Left colon (tissue), 2 donors: Measurements from ENCODE around the gene C6orf118. TPM values are rescaled to one million over a fixed set of nuclear protein-coding genes. Genes with fewer than 3 reads are reported as not detected.
A peak's percentile ranks its signal among the peaks of the same experiment; 100 is the strongest.

Source experiments
- ATAC-seq: fragments of 200-7000 bp; cut with Tn5 transposase; one replicate; pipeline ENCODE4 v1.9.1; 2020; ENCODE audit warnings: mild to moderate bottlenecking, moderate library complexity
- DNase-seq, 2 donors: peaks; one replicate each; pipeline ENCODE4 v3.0.0-alpha.2; 2020
- intact Hi-C, 2 donors: fragments of 100-400 bp; cut with DNase I in 1 of 2; cut with micrococcal nuclease in 1 of 2; formaldehyde crosslinking; loops; one replicate each; pipeline versions ENCODE4 v1.11.2 to v1.14.0; 2022; cut with DNase I, micrococcal nuclease
- long read RNA-seq: library from polyadenylated mRNA; unstranded; transcript quantifications from one replicate; pipeline ENCODE4 v2.0.0, GENCODE V29; 2021
- total RNA-seq, 2 donors: library from RNA; stranded (reverse); fragmentation: NEBNext Ultra II Directional; extraction: Animal tissue kit (Norgen Biotek cat#: 25700); gene quantifications; one replicate each; pipeline ENCODE4 v1.2.1, GENCODE V29; 2021
- donor health status: DM: no; HTN: no; CAD: no.
- donor health status: DM: yes; HTN: yes; CAD: no.

Gene C6orf118
- not detected for total RNA-seq
- long read RNA-seq: 0 reads

- DNase-seq (peak in 1 of 2 donors; percentile 16), ATAC-seq (no peak)
- intact Hi-C loops: no loop called here
Observed at GRCh38 chr6:165308926-165309731, at the start of gene C6orf118. TSS of gene C6orf118 (minus strand) at chr6:165309605. CDS start at chr6:165309586, 19 bp downstream.

DNA sequence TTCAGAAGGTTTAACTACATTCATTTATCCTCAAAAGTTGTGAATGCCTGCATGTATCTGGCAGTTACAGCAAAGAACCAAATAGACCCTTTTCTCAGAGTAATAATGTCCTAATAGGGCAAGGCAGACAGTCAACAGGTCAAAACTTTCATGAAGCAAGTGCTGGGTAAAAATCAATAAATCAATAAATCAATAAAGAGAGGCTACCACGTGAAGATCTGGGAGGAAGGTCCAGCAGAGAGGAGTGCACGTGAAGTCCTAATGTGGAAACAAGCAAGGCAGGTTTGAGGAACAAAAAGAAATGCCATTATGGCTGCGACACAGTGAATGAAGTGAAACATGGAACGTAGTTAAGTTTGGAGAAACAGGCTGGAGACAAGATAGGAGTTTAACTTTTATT lies 36.3 kb upstream of the C6orf118 start:
- no peak for DNase-seq
- intact Hi-C loops: no loop called here

GRCh38 chr6:165340532-165340931 lies 31.1 kb upstream of the C6orf118 start:
- intact Hi-C loops: no loop called here
- ATAC-seq: no peak

More for the DNA sequence above, 36.3 kb upstream of the C6orf118 start:
- ATAC-seq: no peak

DNA sequence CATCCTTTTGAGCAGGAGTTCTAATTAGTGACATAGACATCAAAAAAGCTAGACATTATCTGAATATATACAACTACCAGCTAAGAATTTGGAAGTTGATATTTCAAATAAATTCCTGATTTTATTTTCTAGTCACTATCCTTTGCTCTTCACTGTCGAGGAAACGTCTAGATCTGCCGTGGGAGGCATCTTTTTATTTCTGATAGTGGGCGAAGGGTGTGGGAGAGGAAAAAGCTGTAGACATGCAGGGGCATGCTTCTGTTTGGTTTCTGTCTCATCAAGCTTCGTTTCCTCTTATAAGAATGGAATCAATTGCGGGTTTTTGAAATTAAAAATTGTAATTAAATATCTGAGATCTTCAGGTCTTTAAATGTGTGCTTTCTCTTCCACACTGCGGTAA lies 16.2 kb upstream of the C6orf118 start:
- intact Hi-C loops: no loop called here
- ATAC-seq (no peak), DNase-seq (no peak)

More at GRCh38 chr6:165340532-165340931, 31.1 kb upstream of the C6orf118 start:
- DNase-seq: no peak

DNA sequence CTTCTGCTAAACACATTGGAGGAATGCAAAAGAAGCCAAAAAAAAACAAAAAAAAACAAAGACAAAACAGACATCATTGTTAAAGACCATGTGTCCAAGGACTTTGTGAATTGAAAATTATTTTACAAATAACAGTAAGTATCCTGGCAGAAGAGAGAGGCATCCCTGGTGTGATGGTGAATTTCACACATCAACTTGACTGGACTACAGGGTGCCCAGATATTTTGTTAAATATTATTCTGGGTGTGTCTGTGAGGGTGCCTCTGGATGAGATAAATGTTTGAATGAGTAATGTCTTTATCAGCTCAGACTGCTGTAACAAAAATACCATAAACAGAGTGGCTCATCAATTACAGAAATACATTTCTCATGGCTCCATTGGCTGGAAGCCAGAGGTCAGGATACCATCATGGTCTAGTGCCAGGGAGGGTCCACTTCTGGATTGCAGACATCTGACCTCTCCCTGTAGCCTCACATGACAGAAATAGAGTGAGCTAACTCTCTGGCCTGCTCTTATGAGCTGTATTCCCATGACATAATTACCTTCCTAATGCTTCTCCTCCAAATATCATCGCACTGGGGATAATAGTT lies 12.2 kb upstream of the C6orf118 start:
- intact Hi-C loops: no loop called here
- no peak for DNase-seq
- no peak for ATAC-seq

DNA sequence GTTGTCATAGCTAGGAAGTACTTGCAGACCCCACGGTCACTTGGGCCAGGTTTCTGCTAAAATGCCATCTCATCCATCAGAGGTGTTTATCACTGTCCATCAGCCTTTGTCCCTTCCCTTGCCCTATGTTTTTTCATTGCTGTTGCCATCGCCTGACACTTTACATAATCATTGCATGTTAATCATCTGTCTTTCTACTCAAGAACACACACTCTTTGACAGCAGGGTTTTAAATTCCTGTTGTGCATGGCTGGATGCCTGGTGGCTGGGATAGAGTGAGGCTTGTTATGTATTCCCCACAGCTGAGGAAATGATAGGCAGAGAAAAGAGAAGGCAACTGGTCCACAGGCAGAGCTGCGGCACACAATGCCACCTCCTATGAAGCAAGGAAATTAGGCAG lies 11.7 kb upstream of the C6orf118 start:
- DNase-seq (no peak), ATAC-seq (no peak)
- intact Hi-C loops: no loop called here

GRCh38 chr6:165317723-165318122 lies 8.3 kb upstream of the C6orf118 start:
- intact Hi-C loops: no loop called here
- ATAC-seq: no peak
- DNase-seq: no peak

- ATAC-seq (no peak), DNase-seq (no peak)
- intact Hi-C loops: no loop called here
Observed at GRCh38 chr6:165306955-165307354, 2.5 kb downstream of the C6orf118 start.

DNA sequence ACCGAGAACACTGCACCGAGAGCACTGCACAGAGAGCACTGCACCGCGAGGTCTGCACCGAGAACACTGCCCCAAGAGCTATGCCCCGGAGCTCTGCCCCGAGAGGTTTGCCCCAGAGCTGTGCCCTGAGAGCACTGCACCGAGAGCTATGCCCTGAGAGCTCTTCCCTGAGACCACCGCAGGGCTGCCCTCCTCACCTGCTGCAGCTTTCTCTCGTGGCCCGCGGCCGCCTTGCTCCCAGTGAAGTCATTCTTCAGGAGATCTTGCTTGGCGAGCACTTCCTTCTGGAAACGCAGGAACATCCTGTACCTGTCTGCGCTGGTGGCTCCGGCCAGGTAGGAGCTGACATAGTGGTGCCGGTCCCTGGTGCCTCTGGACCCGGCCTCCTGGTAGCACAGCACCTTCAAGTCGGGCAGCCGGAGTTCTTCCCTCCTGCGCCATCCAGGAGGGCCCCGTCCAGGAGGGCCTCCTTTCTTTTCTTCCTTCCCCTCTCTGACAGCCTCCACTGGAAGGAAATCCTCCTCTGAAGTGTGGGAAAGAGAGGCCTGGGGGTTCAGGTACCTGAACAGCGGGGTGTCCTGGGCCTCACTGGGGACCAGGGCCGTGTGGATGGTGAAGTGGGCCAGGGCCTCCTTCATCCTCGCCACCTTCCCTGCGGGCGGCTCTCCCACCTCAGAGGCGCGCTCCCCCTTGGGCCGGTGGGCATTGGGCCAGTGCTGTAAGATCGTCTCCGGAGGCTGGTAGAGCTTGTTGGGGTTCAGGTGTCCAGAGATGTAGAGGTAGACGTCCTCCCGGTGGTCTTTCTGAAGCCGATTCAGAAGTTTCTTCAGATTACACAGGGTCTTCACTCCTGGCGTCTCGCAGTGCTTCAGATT lies 7.8 kb downstream of the C6orf118 start:
- ATAC-seq (no peak), DNase-seq (no peak)
- intact Hi-C loops: no loop called here

GRCh38 chr6:165300422-165300936 lies 8.9 kb downstream of the C6orf118 start:
- intact Hi-C loops: no loop called here
- DNase-seq: no peak
- no peak for ATAC-seq

- ATAC-seq: no peak
- DNase-seq: no peak
- intact Hi-C loops: no loop called here
Observed at GRCh38 chr6:165298875-165299274, 10.5 kb downstream of the C6orf118 start.

- ATAC-seq: no peak
- DNase-seq: no peak
- intact Hi-C loops: no loop called here
Observed at GRCh38 chr6:165298402-165298801, 11.0 kb downstream of the C6orf118 start.

DNA sequence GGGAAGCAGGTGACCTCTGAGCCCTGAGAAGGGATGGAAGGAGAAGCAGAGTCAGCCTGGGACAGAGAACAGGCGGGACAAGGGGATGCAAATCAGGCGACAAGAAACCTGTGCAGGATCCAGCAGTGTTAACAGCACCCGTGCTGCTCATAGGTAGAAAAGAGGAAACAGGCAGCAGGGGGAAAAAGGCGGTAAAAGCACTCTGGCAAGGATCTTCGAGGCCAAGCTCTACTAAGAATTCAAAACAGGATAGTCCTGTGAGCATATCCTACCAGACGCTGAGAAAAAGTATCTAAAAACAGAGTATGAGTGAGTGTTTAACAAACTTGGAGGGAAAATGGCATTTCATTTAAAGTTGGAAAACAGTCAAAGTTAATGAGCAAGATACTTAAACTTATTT lies 16.7 kb downstream of the C6orf118 start:
- DNase-seq (no peak), ATAC-seq (no peak)
- intact Hi-C loops: no loop called here

GRCh38 chr6:165274611-165275010 lies 34.8 kb downstream of the C6orf118 start:
- no peak for ATAC-seq
- intact Hi-C loops: no loop called here
- DNase-seq: no peak

DNA sequence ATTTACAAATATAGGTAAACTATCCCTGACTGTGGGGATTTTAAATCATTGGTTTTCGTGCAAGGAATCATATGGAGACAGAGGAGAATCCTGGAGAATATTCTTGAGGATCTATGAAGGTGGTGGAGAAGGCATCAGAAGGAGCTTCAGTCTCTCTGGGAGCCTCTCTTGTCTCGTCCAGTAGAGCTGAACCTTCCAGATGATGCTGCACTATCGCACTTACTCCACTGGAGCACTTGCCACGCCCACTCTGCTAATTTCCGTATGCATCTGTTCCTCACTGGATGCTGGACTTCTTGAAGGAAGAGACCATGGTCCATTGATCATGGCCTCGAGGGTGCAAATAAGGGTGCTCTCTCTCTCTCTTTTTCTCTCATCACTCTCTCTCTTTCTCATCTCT lies 36.8 kb downstream of the C6orf118 start:
- no peak for ATAC-seq
- intact Hi-C loops: no loop called here
- no peak for DNase-seq

- no peak for ATAC-seq
- intact Hi-C loops: no loop called here
- DNase-seq: no peak
Observed at GRCh38 chr6:165268987-165269386, 40.4 kb downstream of the C6orf118 start.

GRCh38 chr6:165266621-165267020 lies 42.8 kb downstream of the C6orf118 start:
- DNase-seq: no peak
- ATAC-seq: no peak
- intact Hi-C loops: no loop called here

GRCh38 chr6:165266191-165266590 lies 43.2 kb downstream of the C6orf118 start:
- DNase-seq (no peak), ATAC-seq (no peak)
- intact Hi-C loops: no loop called here

GRCh38 chr6:165260462-165260861 lies 48.9 kb downstream of the C6orf118 start:
- ATAC-seq (no peak), DNase-seq (no peak)
- intact Hi-C loops: no loop called here
